ENCODE data around the gene FAXC.

Gene FAXC

DNA sequence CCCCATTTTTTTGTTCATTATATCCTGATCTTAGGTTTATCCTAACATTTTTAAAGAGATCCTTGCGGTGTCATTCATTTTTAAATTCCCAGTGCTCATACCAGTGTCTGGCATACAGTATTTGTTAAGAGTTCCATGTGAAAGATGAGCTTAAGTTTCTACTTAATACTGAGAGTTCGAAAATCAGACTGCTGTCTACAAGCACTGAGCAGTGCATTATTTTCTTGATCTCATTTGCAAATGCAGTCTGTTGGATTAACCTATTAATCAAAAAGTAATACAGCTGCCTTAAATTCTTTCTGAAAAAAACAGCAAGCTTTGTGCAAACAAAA lies 43.9 kb upstream of the FAXC start:
- peak overlapping the region; percentile 92 for H2AFZ ChIP-seq (ENCODE audit: low read depth, low read length)
- H3K79me2 ChIP-seq (ENCODE audit: low read length): no peaks in the 10 kb centered on the region
- peak overlapping the region; percentile 98 for H3K4me3 ChIP-seq (ENCODE audit: low read length)
- no peaks in the 10 kb centered on the region for H3K9me3 ChIP-seq (ENCODE audit: insufficient read depth, low read length)
- H3K4me1 ChIP-seq (ENCODE audit: low read length): 0 out of 2 replicates have a peak, but pooled peaks cover 5% of the 10 kb centered on the region
- peak overlapping the region; percentile 90 for H3K4me2 ChIP-seq (ENCODE audit: low read length)
- no peaks in the 10 kb centered on the region for H4K20me1 ChIP-seq (ENCODE audit: insufficient read depth, low read length)
- no peaks in the 10 kb centered on the region for H3K36me3 ChIP-seq (replicated peaks; ENCODE audit: low read depth, low read length)
- peak overlapping the region; percentile 83 for H3K9ac ChIP-seq (ENCODE audit: low read length)
- no peaks in the 10 kb centered on the region for H3K27me3 ChIP-seq (ENCODE audit: low read depth, low read length)
- TF ChIP-seq, protein P1, sequence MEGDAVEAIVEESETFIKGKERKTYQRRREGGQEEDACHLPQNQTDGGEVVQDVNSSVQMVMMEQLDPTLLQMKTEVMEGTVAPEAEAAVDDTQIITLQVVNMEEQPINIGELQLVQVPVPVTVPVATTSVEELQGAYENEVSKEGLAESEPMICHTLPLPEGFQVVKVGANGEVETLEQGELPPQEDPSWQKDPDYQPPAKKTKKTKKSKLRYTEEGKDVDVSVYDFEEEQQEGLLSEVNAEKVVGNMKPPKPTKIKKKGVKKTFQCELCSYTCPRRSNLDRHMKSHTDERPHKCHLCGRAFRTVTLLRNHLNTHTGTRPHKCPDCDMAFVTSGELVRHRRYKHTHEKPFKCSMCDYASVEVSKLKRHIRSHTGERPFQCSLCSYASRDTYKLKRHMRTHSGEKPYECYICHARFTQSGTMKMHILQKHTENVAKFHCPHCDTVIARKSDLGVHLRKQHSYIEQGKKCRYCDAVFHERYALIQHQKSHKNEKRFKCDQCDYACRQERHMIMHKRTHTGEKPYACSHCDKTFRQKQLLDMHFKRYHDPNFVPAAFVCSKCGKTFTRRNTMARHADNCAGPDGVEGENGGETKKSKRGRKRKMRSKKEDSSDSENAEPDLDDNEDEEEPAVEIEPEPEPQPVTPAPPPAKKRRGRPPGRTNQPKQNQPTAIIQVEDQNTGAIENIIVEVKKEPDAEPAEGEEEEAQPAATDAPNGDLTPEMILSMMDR (IDR thresholded peaks at IDR 0.05; ENCODE audit: low read depth, low read length): no peak
- TF ChIP-seq EZH2phosphoT487 (IDR thresholded peaks at IDR 0.05; ENCODE audit: low read depth): no peak
- H3K27ac ChIP-seq (ENCODE audit: low read length): peak overlapping the region; percentile 76

DNA sequence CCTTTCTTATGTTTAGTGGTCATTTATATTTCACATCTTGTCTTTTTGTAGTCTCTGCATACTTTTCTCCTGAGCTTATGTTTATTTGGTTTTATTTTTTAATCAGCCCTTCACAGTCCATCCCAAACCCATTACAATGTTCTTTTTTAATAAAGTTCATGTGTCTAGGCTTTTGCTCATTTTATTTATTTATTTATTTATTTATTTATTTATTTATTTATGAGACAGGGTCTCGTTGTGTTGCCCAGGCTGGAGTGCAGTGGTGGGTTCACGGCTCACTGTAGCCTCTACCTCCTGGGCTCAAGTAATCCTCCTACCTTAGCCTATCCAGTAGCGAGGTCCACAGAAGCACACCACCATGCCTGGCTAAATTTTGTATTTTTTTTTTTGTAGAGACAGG lies 41.4 kb upstream of the FAXC start:
- Histone ChIP-seq H3K9me3 (ENCODE audit: insufficient read depth, low read length) (no peaks in the 10 kb centered on the region), H4K20me1 (ENCODE audit: insufficient read depth, low read length) (no peaks in the 10 kb centered on the region), H3K4me3 (ENCODE audit: low read length) (no peak overlapping the region), H2AFZ (ENCODE audit: low read depth, low read length) (no peak overlapping the region), H3K36me3 (replicated peaks; ENCODE audit: low read depth, low read length) (no peaks in the 10 kb centered on the region), H3K79me2 (ENCODE audit: low read length) (no peaks in the 10 kb centered on the region), H3K4me2 (ENCODE audit: low read length) (no peak overlapping the region), H3K4me1 (ENCODE audit: low read length) (0 out of 2 replicates have a peak, but pooled peaks cover 5% of the 10 kb centered on the region), H3K9ac (ENCODE audit: low read length) (no peak overlapping the region), H3K27me3 (ENCODE audit: low read depth, low read length) (no peaks in the 10 kb centered on the region), H3K27ac (ENCODE audit: low read length) (no peak overlapping the region)
- TF ChIP-seq EZH2phosphoT487 (IDR thresholded peaks at IDR 0.05; ENCODE audit: low read depth): no peak
- TF ChIP-seq, protein P1 (IDR thresholded peaks at IDR 0.05; ENCODE audit: low read depth, low read length): no peak

DNA sequence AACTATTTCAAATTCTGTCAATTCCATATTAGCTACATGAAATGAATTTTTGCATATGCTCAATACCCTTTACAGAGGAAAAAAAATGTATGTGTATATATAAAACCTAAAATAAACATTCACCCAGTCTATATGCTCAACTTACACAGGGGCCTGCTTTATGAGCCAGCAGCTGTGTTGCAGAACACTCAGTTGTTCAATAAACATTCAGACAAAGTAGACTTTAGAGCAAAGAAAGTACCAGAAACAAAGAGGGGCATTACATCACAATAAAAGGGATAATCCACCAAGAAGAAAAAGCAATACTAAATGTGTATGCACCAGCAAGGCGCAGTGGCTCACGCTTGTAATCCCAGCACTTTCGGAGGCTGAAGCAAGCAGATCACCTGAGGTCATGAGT lies 35.0 kb upstream of the FAXC start:
- no peak overlapping the region for H3K4me2 ChIP-seq (ENCODE audit: low read length)
- no peaks in the 10 kb centered on the region for H3K36me3 ChIP-seq (replicated peaks; ENCODE audit: low read depth, low read length)
- no peaks in the 10 kb centered on the region for H3K27me3 ChIP-seq (ENCODE audit: low read depth, low read length)
- TF ChIP-seq, protein P1 (IDR thresholded peaks at IDR 0.05; ENCODE audit: low read depth, low read length): no peak
- no peak for TF ChIP-seq EZH2phosphoT487 (IDR thresholded peaks at IDR 0.05; ENCODE audit: low read depth)
- no peak overlapping the region for H3K4me3 ChIP-seq (ENCODE audit: low read length)
- H3K9me3 ChIP-seq (ENCODE audit: insufficient read depth, low read length): no peaks in the 10 kb centered on the region
- no peaks in the 10 kb centered on the region for H3K4me1 ChIP-seq (ENCODE audit: low read length)
- H4K20me1 ChIP-seq (ENCODE audit: insufficient read depth, low read length): no peaks in the 10 kb centered on the region
- no peak overlapping the region for H3K9ac ChIP-seq (ENCODE audit: low read length)
- H2AFZ ChIP-seq (ENCODE audit: low read depth, low read length): no peak overlapping the region
- no peak overlapping the region for H3K27ac ChIP-seq (ENCODE audit: low read length)
- H3K79me2 ChIP-seq (ENCODE audit: low read length): no peaks in the 10 kb centered on the region

DNA sequence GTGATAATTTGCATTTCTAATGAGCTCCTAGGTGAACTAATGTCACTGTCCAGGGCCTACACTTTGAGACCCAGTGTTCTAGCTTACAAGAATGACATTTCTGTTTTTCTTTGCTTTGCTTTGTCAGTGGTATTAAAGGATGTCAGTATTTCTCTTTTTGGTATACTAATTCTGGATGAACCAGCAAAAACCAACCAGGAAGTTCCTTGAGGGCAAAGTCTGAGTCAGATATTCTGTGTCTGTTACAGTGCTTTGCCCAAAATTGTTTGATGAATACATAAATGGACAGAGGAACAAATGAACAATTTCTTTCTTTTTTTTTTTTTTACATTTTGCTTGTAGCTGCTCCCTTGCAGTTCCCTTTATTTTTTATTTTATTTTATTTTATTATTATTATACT lies 29.2 kb upstream of the FAXC start:
- Histone ChIP-seq H2AFZ (ENCODE audit: low read depth, low read length) (no peak overlapping the region), H4K20me1 (ENCODE audit: insufficient read depth, low read length) (no peaks in the 10 kb centered on the region), H3K4me2 (ENCODE audit: low read length) (no peak overlapping the region), H3K4me3 (ENCODE audit: low read length) (no peak overlapping the region), H3K4me1 (ENCODE audit: low read length) (no peaks in the 10 kb centered on the region), H3K9me3 (ENCODE audit: insufficient read depth, low read length) (no peaks in the 10 kb centered on the region), H3K27ac (ENCODE audit: low read length) (no peak overlapping the region), H3K79me2 (ENCODE audit: low read length) (no peaks in the 10 kb centered on the region), H3K36me3 (replicated peaks; ENCODE audit: low read depth, low read length) (no peaks in the 10 kb centered on the region), H3K9ac (ENCODE audit: low read length) (no peak overlapping the region), H3K27me3 (ENCODE audit: low read depth, low read length) (no peaks in the 10 kb centered on the region)
- TF ChIP-seq, protein P1 (IDR thresholded peaks at IDR 0.05; ENCODE audit: low read depth, low read length): no peak
- TF ChIP-seq EZH2phosphoT487 (IDR thresholded peaks at IDR 0.05; ENCODE audit: low read depth): no peak

Measured in OCI-LY3 (cell line).